A549 treated with GW870086 at 1 μM for 4 hours (cell line): Measurements from ENCODE around the gene VSIG4. TPM values are rescaled to one million over a fixed set of nuclear protein-coding genes. Genes with fewer than 3 reads are reported as not detected.

Experiments
- total RNA-seq: library from RNA; stranded (reverse); fragments of 200-300 nt; extraction: Qiagen RNA extraction; gene quantifications from 5 replicates; pipeline ENCODE4 v1.2.3, GENCODE V29; 2022; ENCODE audit warnings: low read depth

VSIG4 gene
- not detected in 5 replicates for total RNA-seq

GRCh38 chrX:66039944-66040343 is at the start of gene VSIG4:
Gene VSIG4, minus strand, starts transcription at chrX:66040080. Its CDS starts 82 bp downstream, at chrX:66039998.

Other genes starting within 250 kb of the VSIG4 start
- 0.06 TPM in 1 of 5 replicates, not detected in the others for gene HEPH, start 124.2 kb upstream of the VSIG4 start, total RNA-seq